ENCODE data around the gene HOXC10.

Gene HOXC10

DNA sequence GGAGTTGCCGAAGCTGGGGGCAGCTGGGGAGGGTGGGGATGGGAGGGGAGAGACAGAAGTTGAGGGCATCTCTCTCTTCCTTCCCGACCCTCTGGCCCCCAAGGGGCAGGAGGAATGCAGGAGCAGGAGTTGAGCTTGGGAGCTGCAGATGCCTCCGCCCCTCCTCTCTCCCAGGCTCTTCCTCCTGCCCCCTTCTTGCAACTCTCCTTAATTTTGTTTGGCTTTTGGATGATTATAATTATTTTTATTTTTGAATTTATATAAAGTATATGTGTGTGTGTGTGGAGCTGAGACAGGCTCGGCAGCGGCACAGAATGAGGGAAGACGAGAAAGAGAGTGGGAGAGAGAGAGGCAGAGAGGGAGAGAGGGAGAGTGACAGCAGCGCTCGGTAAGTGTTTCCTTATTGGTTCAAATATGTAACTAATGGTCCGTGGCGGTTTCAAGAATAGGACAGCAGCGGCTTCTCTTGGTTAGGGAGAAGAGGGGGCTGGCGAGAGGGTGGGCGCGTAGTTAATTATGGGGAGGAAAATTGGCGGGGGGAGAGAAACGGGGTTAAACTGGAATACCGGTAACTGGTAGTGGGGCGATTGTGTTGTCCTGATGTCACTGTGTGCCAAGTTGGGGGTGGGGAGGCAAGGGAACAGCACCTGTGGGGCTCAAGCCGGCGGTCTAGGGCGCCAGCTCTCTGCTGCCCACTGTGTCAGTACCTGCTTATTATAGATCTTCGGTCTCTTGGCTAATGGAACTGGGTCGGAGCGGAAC lies 32.3 kb downstream of the HOXC10 start:
- no peak for DNase-seq

DNA sequence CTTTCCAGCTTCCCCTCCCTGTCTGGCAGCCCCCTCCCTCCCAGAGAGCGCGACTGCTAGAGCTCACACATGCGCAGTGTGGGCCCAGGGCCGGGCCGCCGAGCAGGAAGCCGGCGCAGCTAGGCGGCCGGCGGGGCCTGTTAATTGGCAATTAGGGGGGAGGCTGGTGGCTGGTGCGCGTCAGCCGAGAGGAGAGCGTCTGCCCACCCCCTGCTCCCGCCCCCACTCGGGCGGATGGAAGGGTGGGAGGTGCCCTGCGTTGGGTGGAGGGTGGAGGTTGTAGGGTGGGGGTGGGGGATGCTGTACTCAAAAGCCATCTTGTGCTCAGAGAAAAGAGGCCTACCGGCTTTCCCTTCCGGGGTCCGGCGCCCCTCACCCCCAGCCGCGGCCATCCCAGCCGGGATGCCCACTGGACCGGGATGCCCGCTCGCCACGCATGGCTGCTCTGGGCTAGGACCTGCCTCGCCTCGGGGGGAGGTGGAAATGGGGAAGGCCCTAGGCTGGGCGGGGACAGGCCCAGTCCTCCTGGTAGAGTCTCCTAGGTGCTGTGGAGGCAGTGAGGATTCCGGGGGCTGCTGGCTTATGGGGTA lies 33.0 kb downstream of the HOXC10 start:
- peak; percentile 37 for DNase-seq

DNA sequence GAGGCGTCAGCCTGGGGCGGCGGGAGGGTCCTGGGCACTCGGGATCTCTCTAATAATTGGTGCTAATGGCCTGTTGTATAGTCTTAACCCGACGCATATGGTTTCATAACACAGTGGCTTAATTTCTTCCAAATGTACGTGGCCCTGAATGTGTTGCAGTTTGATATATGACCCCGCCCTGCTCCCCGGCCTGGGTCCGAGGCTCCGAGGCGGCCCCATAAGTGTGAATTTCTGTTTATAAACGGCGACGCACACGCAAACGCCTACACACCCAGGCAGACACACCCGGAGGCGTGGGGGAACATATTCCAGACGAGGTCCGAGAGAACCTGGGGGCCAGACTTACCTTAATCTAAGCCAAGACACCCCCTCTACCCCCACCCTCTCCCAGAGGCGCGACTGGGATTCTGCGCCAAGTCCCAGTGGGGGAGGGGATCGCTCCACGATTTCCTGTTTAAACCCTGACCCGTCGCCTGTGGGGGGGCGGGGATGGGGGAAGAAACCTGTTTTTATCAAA lies 33.6 kb downstream of the HOXC10 start:
- DNase-seq, result no peak

DNA sequence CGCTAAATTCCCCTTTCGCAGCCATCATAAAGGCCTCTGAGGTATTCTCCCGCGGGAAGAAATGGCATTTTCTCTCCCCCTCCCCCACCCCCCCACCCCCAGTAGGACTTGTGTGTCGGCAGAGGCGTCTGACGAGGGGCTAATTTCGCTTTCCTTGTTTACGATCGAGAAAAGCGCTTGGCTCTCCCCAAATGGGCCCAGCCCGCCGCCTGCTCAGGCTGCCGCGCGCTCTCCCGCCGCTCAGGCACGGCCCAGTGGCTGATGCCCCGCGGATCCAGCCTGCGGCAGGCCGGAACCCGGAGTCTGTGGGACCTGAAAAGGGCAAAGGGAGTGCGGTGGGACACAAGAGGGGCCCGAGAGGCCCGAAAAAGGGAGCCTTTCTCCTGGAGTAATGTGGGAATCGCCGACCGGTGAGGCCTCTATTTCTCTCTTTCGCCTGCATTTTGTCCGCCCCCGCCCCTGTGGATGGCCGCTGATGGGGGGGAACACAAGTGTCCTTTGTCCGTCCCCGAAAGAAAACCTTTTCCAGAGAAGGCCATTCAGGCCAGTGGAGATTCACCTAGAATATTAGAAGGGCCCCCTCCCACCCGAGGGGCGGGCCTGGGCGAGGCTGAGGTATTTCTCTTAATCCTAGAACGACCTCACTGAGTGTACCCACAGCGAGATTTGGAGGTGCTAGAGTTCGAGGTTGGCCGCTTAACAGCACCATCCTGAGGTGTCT lies 34.3 kb downstream of the HOXC10 start:
- no peak for DNase-seq

DNA sequence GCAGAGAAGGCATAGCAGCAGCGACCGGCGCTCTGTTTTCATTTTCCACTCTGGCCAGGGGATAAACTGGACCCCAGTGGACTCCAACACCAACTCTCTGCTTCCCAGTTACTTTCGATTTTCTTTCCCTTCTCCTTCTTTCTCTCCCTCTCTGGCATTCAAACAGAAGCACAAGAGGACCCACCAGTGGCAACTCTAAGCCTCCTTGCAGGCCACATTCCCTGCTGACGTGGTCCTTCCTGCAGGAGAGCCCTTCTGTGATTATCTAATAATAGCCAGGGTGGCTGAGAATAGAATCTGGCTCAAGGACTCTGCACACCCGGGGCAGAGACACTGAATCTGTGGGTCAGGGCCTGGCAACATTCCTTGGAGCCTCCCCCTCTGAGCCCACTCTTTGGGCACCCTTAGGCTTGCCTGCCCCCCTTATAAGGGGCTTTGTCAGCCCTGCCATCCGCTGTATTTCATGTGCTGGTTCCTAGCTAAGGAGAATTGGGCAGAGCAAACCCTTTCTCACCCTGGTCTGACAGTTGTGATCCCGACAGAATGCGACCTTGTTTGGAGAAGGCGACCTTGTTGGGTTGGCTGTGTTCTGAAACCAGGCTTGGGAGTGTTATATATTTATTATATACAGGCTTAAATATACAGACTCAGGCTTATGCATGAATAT lies 35.1 kb downstream of the HOXC10 start:
- no peak for DNase-seq

DNA sequence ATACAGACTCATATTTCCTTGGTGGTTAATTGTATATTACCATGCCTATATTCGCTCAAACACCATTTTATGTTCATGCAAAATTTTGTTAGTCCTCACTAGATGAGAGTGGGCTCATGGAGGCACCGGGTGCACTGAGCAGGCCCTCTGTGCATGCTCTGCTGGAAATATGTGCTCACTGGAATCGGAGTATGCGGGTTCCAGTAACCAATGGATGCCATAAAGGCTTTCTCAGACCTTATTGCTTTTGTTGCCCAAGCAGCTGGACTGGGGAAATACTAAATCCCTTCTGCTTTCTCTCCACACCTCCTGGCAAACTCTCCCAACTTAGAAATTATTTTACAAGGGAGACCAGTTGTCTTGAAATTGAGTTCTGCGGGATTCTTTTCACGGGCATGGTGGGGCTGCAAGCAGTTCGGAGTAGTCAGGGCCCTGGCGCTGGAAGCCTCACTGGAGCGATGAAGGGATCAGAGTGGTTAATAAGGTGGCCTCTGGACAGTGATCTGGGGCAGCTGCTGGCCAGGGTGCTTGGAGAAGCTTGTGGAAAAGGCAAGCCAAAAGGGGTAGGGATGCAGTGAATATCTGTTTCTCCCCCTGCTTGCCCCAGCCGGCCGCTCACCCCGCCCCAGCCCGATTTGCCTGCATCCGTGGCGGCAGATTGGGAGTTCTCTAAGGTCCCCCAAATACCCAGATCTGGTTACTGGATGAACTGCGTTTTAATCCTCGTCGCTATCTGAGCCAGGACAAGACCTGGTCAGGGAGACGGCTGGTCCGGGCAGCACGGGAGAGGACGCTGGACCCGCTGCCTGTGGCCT lies 35.9 kb downstream of the HOXC10 start:
- no peak for DNase-seq

DNA sequence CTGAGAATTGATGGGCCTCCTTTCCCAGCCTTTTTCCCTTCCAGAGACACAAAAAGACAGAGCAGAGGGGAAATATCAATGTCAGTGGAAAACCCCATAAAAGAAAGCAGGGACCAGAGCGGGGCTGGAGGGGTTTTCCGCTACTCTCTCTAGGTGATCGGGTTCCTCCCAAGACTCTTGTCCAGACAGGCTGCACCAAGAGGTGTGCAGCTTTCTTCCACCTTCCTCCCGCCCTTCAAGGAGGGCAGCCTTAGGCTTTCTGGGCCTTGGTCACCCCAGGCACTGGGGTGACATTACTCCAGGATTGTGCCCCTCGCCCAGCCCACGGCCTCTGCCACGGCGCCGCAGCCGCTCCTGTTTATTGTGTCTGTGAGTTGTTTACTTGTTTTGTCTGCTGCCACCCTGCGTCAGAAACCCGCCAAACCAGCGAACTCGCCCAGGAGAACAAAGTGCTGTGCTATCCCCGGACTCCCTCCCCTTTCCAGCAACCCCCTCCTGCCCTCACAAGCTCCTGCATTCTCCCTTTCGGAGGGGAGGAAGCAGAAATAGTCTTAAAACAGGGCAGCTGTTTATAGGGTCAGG lies 36.6 kb downstream of the HOXC10 start:
- no peak for DNase-seq

DNA sequence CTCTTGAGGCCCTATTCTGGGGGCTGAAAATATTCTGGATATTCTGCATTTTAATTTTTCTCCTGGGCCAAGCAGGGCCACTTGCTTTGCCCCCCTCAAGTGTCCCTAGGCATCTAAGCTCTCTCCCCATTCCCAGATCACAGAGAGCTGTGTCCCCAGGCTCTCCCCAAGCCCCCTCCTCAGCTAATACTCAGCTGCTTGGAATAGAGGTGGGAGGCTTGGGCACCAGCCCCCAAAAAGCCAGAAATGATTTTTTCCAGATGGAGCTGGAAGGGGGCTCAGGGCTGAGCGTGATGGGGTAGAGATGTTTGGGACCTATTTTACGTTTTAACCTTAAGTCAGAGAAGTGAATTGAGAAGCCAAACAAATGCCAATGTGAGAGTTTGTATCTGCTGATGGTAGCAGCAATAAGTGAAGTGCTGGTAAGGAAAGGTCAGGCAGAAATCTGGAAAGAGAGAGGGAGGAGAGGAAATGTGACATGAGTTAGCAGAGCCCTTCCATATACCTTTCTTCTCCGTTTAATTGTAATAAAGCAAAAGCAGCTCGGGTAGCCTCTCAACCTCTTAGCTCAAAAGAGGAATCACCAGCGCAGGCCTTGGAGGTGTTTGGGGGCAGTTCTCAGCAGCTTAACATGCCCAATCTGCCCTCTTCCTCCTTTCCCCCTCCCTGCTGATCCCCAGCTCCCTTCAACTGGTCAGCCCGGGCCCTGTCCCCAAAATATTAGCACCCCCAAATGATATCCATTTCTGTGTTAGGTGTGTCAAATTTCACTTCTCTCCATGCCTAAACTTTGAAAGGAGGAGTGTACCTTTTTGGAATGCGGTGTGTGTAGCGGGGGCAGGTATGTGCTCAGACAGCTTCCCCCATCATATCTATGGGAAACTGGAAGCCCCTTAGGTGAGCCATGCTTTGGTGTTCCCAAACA lies 38.3 kb downstream of the HOXC10 start:
- DNase-seq, result no peak

DNA sequence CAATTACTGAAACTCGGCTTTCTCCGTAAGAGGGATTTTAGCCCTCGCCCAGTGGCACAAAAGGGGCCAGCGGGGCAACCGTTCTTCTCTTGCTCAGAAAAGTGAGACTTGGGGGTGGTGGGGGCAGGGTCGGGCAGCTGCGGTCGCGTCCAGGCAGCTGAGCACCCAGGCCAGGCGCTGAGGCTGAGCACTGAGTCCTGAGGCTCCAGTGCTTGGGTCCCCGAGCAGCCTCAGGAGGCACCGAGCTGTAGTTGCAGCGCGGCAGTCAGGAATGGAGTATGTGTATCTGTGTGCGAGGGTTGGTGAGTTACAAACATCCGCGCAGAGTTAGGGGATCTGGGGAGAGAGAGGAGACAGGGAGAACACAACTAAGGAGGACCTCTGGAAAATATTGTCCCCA lies 39.2 kb downstream of the HOXC10 start:
- DNase-seq, result no peak

DNA sequence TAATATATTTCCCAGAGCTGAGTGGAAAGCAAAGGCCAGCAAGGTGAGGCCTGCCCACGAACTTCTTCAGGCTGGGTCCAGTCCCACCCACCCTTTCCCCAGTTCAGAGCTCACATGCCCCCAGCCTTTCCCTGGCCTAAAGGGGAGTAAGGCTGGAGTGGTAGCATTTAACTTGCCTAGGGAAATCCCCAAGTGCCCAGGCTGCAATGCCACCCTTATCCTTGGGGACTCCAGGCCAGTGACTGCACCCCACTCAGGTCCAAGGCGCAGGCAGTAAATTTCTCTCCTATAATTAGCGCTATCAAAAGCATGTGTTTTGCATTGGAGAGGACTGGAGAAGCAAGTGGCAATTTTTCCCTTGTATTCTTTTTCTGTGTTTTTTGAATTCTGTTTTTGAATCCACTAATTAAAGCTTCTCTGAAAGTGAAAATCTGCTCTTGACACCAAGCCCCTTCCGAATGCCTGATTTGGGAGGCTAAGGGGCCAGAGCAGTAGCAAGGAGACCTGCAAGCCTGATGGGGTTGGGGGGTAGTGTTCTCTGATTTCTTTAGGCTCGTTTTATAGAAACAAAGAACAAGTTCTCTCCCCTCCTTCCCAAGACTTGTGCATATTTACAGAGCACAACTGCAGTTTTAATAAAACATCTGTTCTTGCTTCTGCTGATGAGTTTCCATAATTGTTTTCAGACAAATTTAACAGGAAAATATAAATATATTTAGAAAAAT lies 39.8 kb downstream of the HOXC10 start:
- no peak for DNase-seq

DNA sequence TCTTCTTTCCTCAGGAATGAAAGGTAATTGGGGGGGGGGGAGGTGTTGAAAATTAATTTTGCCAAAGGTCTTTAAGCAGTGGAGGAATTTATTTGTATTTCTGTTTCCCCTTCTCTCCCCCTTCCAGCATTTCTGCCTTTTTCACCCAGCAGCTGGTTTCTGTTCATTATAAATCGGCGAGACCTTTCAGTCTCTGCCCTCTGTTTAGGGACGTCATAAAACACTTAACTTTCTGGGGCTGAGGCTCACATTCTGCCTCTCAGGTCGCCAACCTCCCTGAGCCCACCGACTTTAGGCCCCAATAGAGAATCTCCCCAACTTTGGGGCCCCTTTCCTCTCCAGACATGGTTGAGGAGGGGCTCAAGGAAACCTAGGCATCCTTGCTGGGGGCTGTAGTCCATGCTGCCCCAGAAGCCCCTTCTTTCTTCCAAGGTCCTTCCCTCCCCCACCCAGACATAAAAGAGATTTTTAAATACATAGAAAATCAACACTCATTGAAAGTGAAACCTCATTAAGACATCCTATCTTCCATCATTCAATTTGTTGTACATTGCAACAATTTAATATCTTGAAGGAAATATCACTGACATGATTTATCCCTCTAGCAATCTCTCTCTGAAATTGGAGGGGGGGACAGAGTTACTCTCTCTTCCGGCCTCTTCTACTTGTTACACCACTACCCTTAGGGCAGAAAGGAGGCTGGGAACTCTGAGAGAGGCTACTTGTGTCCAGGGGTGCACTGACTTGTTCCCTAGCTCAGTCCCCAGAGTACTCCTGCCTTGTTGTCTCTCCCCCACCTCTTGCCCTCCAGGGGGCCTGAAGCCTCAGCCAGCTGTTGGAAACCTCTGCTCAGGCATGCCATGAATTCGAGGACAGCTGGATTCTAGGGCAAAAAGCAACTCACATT lies 40.8 kb downstream of the HOXC10 start:
- DNase-seq, result no peak

DNA sequence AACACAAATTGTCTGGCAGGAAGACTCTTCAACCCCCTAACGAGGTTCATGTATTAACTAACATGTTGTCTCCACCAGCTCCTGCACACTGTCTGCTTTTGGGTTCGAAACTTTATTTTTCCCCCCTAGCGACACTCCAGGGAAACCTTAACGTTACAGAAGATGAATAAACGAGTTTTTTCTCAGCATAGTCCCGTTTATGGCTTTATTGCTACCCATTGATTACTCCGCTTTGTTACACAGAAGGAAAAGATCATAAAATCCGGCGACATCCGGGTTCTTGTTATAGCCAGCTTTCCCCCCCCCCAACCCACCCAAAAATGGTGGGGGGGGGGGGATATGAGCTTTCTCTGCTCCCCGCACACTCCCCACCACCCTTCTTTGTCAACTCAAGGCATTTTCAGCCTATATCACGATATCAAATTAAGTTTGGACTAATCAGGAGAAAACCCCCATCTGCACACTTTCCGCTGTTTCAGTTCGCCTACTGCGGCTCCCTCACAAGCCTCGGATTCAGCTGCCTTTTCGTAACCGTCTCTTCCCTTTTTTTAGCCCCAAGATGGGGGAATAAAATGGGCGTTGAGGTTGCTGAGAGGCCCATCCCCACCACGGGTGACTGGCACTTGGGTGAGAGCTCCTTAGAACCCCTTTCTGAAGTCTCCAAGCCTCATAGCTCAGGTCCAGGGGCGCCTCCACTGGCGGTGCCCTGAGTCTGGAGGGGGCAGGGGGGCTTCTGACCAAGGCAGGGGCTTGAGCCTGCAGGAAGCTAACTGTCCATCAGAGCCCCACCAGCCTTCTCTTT lies 41.9 kb downstream of the HOXC10 start:
- DNase-seq, result no peak

DNA sequence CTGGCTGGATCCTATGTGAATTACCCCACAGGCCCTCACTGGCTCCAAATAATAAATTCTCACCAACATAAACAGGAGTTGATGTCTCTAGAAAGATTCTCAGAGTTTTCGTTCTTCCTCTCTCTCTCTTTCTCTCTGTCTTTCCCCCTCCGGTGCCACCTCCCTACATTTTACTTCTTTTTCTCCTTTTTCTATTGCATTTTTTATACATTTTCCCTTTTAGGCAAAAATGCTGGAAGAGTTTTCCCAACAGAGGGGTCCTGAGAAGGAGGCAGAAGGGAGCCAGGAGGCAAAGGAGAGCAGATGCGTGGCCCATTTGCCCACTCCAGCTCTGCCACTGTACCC lies 42.5 kb downstream of the HOXC10 start:
- DNase-seq, result no peak

DNA sequence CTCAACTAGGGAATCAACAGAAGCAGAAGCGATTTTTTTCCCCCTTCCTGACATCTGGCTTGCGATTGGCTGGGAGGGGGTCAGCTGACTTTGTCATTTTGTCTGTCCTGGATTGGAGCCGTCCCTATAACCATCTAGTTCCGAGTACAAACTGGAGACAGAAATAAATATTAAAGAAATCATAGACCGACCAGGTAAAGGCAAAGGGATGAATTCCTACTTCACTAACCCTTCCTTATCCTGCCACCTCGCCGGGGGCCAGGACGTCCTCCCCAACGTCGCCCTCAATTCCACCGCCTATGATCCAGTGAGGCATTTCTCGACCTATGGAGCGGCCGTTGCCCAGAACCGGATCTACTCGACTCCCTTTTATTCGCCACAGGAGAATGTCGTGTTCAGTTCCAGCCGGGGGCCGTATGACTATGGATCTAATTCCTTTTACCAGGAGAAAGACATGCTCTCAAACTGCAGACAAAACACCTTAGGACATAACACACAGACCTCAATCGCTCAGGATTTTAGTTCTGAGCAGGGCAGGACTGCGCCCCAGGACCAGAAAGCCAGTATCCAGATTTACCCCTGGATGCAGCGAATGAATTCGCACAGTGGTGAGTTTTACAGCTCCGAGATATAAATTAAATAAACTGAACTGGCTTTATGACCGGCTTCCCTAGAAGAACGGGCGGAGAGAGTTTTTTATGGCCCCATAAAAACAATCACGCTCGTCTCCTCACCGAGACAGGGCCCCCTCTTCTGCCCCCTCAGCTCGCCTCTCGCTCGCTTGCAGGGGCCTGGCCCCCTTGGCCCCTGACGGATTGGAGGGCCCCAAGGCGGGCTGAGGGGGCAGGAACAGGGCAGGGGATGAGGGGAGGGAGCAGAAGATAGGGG lies 43.6 kb downstream of the HOXC10 start, which contains the start of gene HOXC6:
TSS of gene HOXC6 (plus strand) at position 127 of the 888 bp plus-strand sequence. CDS start at position 209, 82 bp downstream.
- no peak for DNase-seq

DNA sequence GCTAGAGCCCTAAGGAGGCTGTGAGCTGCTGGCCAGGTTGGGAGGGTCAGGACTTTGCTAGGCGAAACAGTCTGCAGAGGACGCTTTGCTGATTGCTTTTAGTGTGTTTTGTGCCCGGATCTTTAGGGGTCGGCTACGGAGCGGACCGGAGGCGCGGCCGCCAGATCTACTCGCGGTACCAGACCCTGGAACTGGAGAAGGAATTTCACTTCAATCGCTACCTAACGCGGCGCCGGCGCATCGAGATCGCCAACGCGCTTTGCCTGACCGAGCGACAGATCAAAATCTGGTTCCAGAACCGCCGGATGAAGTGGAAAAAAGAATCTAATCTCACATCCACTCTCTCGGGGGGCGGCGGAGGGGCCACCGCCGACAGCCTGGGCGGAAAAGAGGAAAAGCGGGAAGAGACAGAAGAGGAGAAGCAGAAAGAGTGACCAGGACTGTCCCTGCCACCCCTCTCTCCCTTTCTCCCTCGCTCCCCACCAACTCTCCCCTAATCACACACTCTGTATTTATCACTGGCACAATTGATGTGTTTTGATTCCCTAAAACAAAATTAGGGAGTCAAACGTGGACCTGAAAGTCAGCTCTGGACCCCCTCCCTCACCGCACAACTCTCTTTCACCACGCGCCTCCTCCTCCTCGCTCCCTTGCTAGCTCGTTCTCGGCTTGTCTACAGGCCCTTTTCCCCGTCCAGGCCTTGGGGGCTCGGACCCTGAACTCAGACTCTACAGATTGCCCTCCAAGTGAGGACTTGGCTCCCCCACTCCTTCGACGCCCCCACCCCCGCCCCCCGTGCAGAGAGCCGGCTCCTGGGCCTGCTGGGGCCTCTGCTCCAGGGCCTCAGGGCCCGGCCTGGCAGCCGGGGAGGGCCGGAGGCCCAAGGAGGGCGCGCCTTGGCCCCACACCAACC lies 44.8 kb downstream of the HOXC10 start:
- no peak for DNase-seq

DNA sequence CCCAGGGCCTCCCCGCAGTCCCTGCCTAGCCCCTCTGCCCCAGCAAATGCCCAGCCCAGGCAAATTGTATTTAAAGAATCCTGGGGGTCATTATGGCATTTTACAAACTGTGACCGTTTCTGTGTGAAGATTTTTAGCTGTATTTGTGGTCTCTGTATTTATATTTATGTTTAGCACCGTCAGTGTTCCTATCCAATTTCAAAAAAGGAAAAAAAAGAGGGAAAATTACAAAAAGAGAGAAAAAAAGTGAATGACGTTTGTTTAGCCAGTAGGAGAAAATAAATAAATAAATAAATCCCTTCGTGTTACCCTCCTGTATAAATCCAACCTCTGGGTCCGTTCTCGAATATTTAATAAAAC lies 45.5 kb downstream of the HOXC10 start:
- DNase-seq, result no peak
